GM12801 (cell line): ENCODE data around the gene CASZ1.

Experiments used
- TF ChIP-seq, protein P1 (sequence below): IDR thresholded peaks from one replicate; pipeline ENCODE4 v1.5.1; 2011; ENCODE audit warnings: control low read depth; ENCODE audit not compliant: insufficient read length; ENCODE audit errors: extremely low read depth

Gene CASZ1

DNA sequence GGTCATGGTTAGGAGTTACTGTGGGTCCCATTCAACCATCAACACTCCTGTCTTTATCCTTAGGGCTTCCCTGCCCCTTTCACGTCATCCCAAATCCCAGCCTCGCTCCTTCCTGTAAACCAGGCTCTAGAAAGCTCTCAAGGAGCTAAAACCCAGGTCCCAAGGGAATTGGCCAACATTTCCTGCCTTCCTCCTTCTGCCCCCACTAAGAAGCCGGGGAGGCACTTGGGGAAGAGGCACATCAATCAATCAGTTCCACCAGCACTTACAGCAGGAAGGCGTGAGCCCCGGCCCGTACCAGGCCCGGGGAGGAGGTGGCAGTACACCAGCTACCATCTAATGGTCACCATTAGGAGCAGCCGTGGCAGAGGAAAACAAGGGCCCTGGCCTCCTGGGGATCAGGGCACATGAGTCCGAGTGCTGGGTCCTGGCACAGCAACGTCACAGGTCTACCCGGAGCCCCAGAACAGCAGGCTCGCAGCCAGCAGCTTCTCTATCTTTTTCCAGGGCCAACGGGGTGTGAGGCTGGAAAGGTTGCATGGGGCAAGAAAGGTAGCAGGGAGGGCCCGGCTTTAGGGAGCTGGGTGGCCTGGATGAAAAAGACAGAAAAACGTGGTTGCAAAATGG, 108.6 kb downstream of the CASZ1 start:
- TF ChIP-seq, protein P1, sequence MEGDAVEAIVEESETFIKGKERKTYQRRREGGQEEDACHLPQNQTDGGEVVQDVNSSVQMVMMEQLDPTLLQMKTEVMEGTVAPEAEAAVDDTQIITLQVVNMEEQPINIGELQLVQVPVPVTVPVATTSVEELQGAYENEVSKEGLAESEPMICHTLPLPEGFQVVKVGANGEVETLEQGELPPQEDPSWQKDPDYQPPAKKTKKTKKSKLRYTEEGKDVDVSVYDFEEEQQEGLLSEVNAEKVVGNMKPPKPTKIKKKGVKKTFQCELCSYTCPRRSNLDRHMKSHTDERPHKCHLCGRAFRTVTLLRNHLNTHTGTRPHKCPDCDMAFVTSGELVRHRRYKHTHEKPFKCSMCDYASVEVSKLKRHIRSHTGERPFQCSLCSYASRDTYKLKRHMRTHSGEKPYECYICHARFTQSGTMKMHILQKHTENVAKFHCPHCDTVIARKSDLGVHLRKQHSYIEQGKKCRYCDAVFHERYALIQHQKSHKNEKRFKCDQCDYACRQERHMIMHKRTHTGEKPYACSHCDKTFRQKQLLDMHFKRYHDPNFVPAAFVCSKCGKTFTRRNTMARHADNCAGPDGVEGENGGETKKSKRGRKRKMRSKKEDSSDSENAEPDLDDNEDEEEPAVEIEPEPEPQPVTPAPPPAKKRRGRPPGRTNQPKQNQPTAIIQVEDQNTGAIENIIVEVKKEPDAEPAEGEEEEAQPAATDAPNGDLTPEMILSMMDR = no peak

DNA sequence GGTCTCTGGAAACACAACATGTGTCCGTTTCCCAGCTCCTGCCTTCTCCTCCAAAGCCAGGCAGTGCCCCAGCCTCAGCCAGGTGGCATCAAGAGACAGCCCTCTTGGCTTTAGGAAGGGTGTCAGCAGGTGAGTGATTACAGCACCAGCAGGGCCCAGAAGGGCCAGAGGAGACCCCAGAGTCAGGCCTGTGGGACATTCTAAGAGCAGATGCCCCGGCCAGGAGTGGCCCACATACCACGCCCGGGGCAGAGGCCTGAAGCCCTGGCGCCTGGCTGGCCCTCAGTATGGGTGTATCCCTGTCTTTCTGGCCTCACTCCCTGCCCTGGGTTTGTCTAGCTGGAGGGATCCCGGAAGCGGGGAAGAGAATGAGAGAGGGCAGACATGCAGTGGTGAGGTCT, 109.2 kb downstream of the CASZ1 start:
- TF ChIP-seq, protein P1 = no peak

DNA sequence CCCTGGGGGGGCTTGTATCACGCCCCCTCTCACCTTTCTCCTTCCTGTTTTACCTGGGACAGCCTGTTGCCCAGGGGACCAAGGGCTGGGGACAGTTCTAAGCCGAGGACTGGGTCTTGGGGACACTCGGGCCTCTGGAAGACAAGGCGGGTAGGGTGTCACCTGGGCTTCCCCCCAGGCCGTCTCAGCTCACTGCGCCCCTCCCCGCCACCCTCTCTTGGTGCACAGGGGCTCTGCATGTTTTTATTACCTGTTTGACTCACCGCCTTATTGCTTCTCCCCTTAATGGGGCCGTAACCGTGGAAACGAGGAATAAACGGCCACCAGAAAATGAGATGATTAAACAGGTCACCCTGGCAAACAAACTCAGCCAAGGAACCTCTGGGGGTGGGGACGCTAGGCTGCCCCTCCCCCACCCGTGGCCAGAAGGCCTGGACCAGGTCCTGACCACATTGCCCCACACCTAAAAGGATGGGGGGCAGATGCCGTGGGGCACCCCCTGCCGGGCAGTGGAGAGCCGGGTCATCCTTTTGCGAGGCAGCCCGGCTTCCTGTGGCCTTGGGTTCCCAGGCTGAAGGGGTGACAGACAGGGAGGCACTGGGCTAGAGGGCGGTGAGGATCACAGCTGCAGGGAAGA, 109.9 kb downstream of the CASZ1 start:
- TF ChIP-seq, protein P1 = no peak

DNA sequence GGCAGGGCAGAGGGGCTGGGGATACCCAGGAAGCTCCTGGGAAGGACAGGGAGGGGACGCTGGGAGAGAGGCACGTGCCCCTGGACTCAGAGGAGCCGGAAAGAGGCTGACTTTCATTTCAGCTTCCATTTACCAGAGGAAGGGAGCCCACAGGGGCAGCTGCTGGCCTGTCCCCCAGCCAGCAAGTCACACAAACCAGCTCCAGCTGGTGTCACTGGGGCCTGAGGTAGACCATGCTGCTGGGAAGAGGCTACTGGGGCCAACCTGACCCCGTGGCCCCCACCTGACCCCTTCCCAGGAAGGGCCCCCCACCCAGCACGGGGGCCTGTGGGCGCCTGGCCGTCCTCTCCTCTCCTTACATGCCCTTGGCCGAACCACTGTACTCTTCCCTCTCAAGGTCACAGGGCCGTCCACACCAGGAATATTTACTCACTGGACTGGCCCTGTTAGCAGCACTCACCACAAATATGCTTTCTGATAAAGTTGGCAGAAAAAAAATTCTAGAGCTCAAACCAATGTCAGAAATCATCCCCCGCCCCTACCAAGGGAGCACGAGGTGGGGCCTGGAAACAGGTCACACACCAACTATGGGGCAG, 110.5 kb downstream of the CASZ1 start:
- TF ChIP-seq, protein P1 = no peak

DNA sequence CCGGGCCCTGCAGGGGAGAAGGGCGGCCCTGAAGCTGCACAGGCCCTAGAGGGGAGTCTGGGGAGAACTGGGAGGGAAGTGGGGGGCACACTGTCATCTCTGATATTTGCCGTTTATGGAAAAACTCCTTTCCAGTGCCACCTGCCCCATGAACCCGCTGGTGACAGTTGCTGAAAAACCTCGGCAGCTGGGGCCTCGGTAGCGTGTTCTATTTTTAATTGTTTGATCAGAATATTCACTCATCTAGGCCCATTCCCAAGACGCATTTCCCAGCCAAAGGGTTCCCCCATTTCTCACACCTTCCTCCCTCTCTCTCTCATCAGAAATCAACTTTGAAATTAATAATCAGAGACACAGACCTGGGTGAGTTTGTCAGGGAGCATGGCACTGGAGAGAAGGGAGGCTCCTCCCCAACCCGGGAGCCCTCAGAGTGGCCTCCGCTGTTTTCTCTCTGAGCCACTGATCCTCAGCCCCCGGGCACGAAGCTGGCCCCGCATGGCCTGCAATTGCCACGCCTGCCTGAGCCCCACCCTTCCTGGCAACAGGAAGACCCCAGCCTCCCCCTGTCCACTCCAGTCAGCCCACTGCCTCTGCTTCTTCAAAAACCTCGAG, 111.1 kb downstream of the CASZ1 start:
- TF ChIP-seq, protein P1 = no peak

DNA sequence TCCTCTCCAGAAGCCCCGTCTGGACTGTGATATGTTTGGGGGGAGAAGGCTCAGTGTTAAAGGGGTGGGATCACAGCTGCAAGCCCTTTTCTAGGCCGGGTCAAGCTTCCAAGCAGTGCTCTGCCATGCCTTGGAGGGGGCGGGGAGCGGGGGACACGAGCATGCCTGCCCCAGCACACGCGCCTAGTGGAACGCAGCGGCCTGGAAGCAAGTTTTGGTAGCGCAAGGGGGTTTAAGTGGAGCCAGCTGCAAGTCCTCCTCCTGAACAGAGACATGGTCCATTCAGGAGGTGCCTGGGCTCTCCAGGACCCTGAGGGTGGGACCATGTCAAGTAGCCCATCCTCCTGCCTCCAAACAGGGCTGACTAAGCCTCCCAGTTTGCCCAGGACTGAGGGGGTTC, 112.2 kb downstream of the CASZ1 start:
- TF ChIP-seq, protein P1 = no peak

DNA sequence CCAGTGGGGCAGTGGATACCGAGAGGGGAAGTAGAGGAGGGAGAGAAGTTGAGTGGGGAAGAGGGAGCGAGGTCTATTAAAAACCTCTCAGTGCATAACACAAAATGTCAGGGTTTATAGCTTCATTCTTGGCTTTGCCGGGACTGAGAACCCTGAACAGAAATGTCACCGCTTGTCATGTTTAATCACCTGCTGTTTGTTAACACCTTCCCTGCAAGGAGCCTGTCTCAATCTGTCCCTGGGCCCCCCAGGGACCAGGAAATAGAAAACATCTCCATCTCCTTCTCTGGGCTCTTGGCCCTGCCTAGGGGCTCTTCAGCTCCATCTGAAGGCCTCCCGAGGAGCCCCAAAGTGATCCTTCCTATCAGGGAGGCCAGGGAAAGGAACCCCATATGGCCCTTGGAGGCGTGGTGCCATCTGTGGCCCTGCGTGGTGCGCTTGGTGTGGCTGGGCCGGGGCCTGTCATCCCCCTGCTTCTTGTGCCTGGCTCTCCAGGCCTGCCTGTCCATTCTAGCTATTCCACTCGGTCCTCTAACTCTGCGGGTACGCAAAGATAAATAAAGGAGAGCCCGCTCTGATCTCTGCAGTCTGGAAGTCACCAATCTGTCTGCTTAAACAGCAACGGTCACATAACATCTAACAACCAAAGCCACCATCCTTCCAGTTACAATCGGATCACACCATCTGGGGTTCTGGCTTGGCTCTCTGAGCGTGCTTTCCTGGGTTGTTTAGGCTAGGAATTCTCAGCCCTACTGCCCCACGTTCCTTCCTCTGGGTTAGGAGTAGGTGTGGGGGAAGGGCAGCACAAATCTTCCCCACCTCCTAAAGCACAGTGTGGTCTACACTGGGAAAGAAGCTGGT, 113.8 kb downstream of the CASZ1 start:
- TF ChIP-seq, protein P1 = no peak
